K562 (cell line): ENCODE data around the gene CABP4. TPM values are rescaled to one million over a fixed set of nuclear protein-coding genes. Genes with fewer than 3 reads are reported as not detected.

Experiments used
- ARID2 ChIP-seq: fragments of 450-650 bp; IDR thresholded peaks from 2 replicates; pipeline ENCODE4 v1.6.1; 2017; ENCODE audit warnings: antibody characterized with exemption, mild to moderate bottlenecking
- ARID3B ChIP-seq: fragments of 250-450 bp; sonication (Bioruptor Pico); IDR thresholded peaks from 2 replicates; pipeline ENCODE4 v1.4.0; 2020; ENCODE audit warnings: borderline replicate concordance
- CBFA2T2 ChIP-seq: fragments of 450-650 bp; conservative IDR thresholded peaks from 2 replicates; pipeline ENCODE4 v1.6.1; 2017; ENCODE audit warnings: mild to moderate bottlenecking
- CBX1 ChIP-seq: sonication (generic); IDR thresholded peaks from 2 replicates; pipeline ENCODE4 v1.6.1; 2016; ENCODE audit warnings: antibody characterized with exemption, low read depth, mild to moderate bottlenecking
- CC2D1A ChIP-seq: fragments of 450-650 bp; IDR thresholded peaks from 2 replicates; pipeline ENCODE4 v1.6.1; 2017; ENCODE audit warnings: mild to moderate bottlenecking
- CHCHD3 ChIP-seq: fragments of 250-450 bp; sonication (Bioruptor Pico); IDR thresholded peaks from 2 replicates; pipeline ENCODE4 v2.1.2; 2022; ENCODE audit warnings: mild to moderate bottlenecking
- CXXC5 ChIP-seq: fragments of 250-450 bp; sonication (Bioruptor Pico); IDR thresholded peaks from 2 replicates; pipeline ENCODE4 v1.8.0; 2022; ENCODE audit warnings: inconsistent platforms, mild to moderate bottlenecking, moderate library complexity
- ELF1 ChIP-seq: fragments of 200-800 bp; sonication (Bioruptor generic); IDR thresholded peaks from 2 replicates; pipeline ENCODE4 v1.6.1; 2016; ENCODE audit warnings: missing genetic modification characterization, missing compliant biosample characterization
- ETV1 ChIP-seq: fragments of 450-650 bp; conservative IDR thresholded peaks from 2 replicates; pipeline ENCODE4 v1.6.1; 2016; ENCODE audit warnings: missing genetic modification characterization, control low read depth, low read depth, missing compliant biosample characterization
- KAT7 ChIP-seq: sonication (generic); formaldehyde crosslinking; IDR thresholded peaks from 2 replicates; pipeline ENCODE4 v1.8.0; 2022; ENCODE audit warnings: missing genetic modification reagents, mild to moderate bottlenecking, borderline replicate concordance
- MTA2 ChIP-seq: fragments of 450-650 bp; IDR thresholded peaks from 2 replicates; pipeline ENCODE4 v1.6.1; 2016; ENCODE audit warnings: low read depth
- MXD1 ChIP-seq: fragments of 250-450 bp; sonication (Bioruptor Pico); IDR thresholded peaks from 2 replicates; pipeline ENCODE4 v1.8.0; 2021; ENCODE audit warnings: borderline replicate concordance, mild to moderate bottlenecking, moderate library complexity; ENCODE audit not compliant: poor library complexity, severe bottlenecking
- RHOXF2B ChIP-seq: fragments of 250-450 bp; sonication (Bioruptor Pico); conservative IDR thresholded peaks from 2 replicates; pipeline ENCODE4 v1.5.1; 2021
- TAF1 ChIP-seq: IDR thresholded peaks from 2 replicates; pipeline ENCODE4 v1.6.1; 2011; ENCODE audit warnings: mild to moderate bottlenecking, low read length, moderate library complexity; ENCODE audit not compliant: insufficient read depth, control insufficient read depth, severe bottlenecking; ENCODE audit errors: extremely low read depth
- ZBTB49 ChIP-seq: sonication (generic); formaldehyde crosslinking; IDR thresholded peaks from 2 replicates; pipeline ENCODE4 v1.8.0; 2022; ENCODE audit warnings: missing genetic modification reagents, mild to moderate bottlenecking, borderline replicate concordance
- ZFP1 ChIP-seq: fragments of 450-650 bp; formaldehyde crosslinking; IDR thresholded peaks from 2 replicates; pipeline ENCODE4 v1.4.0; 2020; ENCODE audit warnings: mild to moderate bottlenecking, mixed read lengths
- ZNF224 ChIP-seq: sonication (generic); formaldehyde crosslinking; IDR thresholded peaks from 2 replicates; pipeline ENCODE4 v1.8.0; 2022; ENCODE audit warnings: mild to moderate bottlenecking, missing genetic modification reagents
- ZNF282 ChIP-seq: sonication (generic); formaldehyde crosslinking; IDR thresholded peaks from 2 replicates; pipeline ENCODE4 v1.8.1; 2023; ENCODE audit warnings: missing genetic modification reagents
- ZNF592 ChIP-seq: fragments of 450-650 bp; IDR thresholded peaks from 2 replicates; pipeline ENCODE4 v1.6.1; 2017; ENCODE audit warnings: antibody characterized with exemption, mild to moderate bottlenecking
- ZNF77 ChIP-seq: fragments of 250-450 bp; sonication (Bioruptor Pico); IDR thresholded peaks from 2 replicates; pipeline ENCODE4 v1.5.0; 2020
- polyA plus RNA-seq, 8 experiments: library from polyadenylated mRNA; depleted of rRNA in 4 of 8; stranded (reverse) in 5 of 8; unstranded in 3 of 8; fragments of >200 nt; fragmentation: Nextera tagmentation in 2 of 8; fragmentation: Illumina TruSeq in 1 of 8; extraction: Ambion mirVana in 2 of 8; extraction: Trizol in 1 of 8; gene quantifications; 2 replicates each; pipeline versions ENCODE4 v1.2.1 to v1.2.3, GENCODE V29; 2011 to 2014; ENCODE audit warnings: inconsistent platforms in 1 of 8, missing spikeins in 1 of 8
- total RNA-seq, 7 experiments: library from RNA; depleted of rRNA in 6 of 7; stranded (reverse); fragments of >200 nt in 6 of 7; fragmentation: Illumina TruSeq in 2 of 7; extraction: Trizol in 2 of 7; gene quantifications; 2 replicates each; pipeline versions ENCODE4 v1.2.1 to v1.2.3, GENCODE V29; 2011 to 2021; ENCODE audit warnings: low replicate concordance in 1 of 7

The CABP4 gene
- total and polyA plus RNA-seq, 9 of the 15 experiments (the other 6 are each of a cell fraction or from before 2014, with no cell fraction given): 0.11 TPM; not detected in 8

GRCh38 chr11:67507864-67508485 is 52.8 kb downstream of the CABP4 start, which contains the start of gene CDK2AP2 (continued):
- no peak for TF ChIP-seq RHOXF2B (CRISPR knock-in tag)
- TF ChIP-seq CC2D1A: peak; percentile 87
- no peak for TF ChIP-seq ZNF592
- TF ChIP-seq ARID2: no peak
- no peak for TF ChIP-seq KAT7
- no peak for TF ChIP-seq MXD1 (CRISPR knock-in tag)
- TF ChIP-seq ELF1 (tag): peak; percentile 82
- 0 out of 2 replicates have a peak, but pooled peaks have one; percentile 66 for TF ChIP-seq CHCHD3 (CRISPR knock-in tag)
- peak; percentile 50; the same call in 1 of the 2 replicates for TF ChIP-seq ETV1
- peak; percentile 75; the same call in 1 of the 2 replicates for TF ChIP-seq ZNF282
- TF ChIP-seq ZNF77 (CRISPR knock-in tag): no peak
- TF ChIP-seq ARID3B: no peak
- peak; percentile 98 for TF ChIP-seq CBX1
- TF ChIP-seq TAF1: peak; percentile 16
- no peak for TF ChIP-seq ZFP1
- no peak for TF ChIP-seq CBFA2T2
- 0 out of 2 replicates have a peak, but pooled peaks have one; percentile 29 for TF ChIP-seq ZNF224
- TF ChIP-seq MTA2: no peak
- TF ChIP-seq ZBTB49 (CRISPR knock-in tag): no peak; the same call in 1 of the 2 replicates
- TF ChIP-seq CXXC5 (CRISPR knock-in tag): 0 out of 2 replicates have a peak, but pooled peaks have one; percentile 79
